H1 (cell line): ENCODE measurements around the gene SERINC5. TPM values are rescaled to one million over a fixed set of nuclear protein-coding genes. Genes with fewer than 3 reads are reported as not detected.

Experiments
- CTCF ChIA-PET: fragments of 300-600 bp; sonication (Branson Sonifier 250); formaldehyde crosslinking; loops from one replicate; lab custom pipeline; 2021; ENCODE audit not compliant: partially characterized antibody; lab: Charles Lee
- POLR2A ChIA-PET: fragments of 300-600 bp; sonication (Branson Sonifier 250); formaldehyde crosslinking; loops from one replicate; lab custom pipeline; 2021; ENCODE audit warnings: inconsistent platforms; ENCODE audit not compliant: partially characterized antibody; lab: Charles Lee
- DNase-seq, 2 experiments: peaks; one replicate each; pipeline versions ENCODE4 v3.0.0 to v3.0.0-alpha.2; 2010 to 2022; ENCODE audit warnings: low spot score in 2 of 2, low read depth in 1 of 2, mixed read lengths in 1 of 2
- FAIRE-seq: peaks from 2 replicates; lab custom pipeline; 2011; peaks lifted over from hg19 to GRCh38; lab: Jason Lieb, UNC
- H2AFZ ChIP-seq: 2 replicates; pipeline ENCODE4 v1.8.1; 2012; ENCODE audit warnings: low read length, inconsistent platforms
- H2AK5ac ChIP-seq: 2 replicates; pipeline ENCODE4 v1.6.1; 2013; ENCODE audit warnings: low read depth, low read length
- H2BK120ac ChIP-seq: replicated peaks from 2 replicates; pipeline ENCODE3; 2013; ENCODE audit warnings: low read depth, low read length, inconsistent platforms
- H2BK12ac ChIP-seq: 2 replicates; pipeline ENCODE4 v1.6.1; 2013; ENCODE audit warnings: low read depth, low read length
- H2BK15ac ChIP-seq: 2 replicates; pipeline ENCODE4 v1.6.1; 2013; ENCODE audit warnings: low read length
- H2BK20ac ChIP-seq: 2 replicates; pipeline ENCODE4 v1.6.1; 2013; ENCODE audit warnings: low read length
- H2BK5ac ChIP-seq: 2 replicates; pipeline ENCODE4 v1.6.1; 2013; ENCODE audit warnings: low read depth, low read length
- H3K14ac ChIP-seq: 2 replicates; pipeline ENCODE4 v1.6.1; 2013; ENCODE audit warnings: inconsistent platforms; ENCODE audit not compliant: insufficient read length
- H3K18ac ChIP-seq: 2 replicates; pipeline ENCODE4 v1.6.1; 2013; ENCODE audit warnings: low read length; ENCODE audit errors: extremely low read depth
- H3K23ac ChIP-seq: 2 replicates; pipeline ENCODE4 v1.6.1; 2013; ENCODE audit warnings: inconsistent platforms; ENCODE audit not compliant: insufficient read length
- H3K23me2 ChIP-seq: 2 replicates; pipeline ENCODE4 v1.6.1; 2013; ENCODE audit warnings: low read depth, low read length
- H3K27ac ChIP-seq: 2 replicates; pipeline ENCODE4 v1.6.1; 2011; ENCODE audit warnings: low read depth, low read length, inconsistent platforms
- H3K27me3 ChIP-seq, 4 experiments: replicated peaks in 1 of 4; 1 replicate in 1 of 4; 2 replicates in 3 of 4; pipeline versions ENCODE4 v1.6.1 to v1.8.1; 2011 to 2013; ENCODE audit warnings: low read length in 3 of 4, mild to moderate bottlenecking in 3 of 4, inconsistent platforms in 2 of 4, mixed read lengths in 2 of 4, moderate library complexity in 1 of 4; ENCODE audit not compliant: control insufficient read depth in 3 of 4, insufficient read depth in 3 of 4; ENCODE audit errors: extremely low read depth in 1 of 4
- H3K36me3 ChIP-seq, 4 experiments: 2 replicates each; pipeline versions ENCODE4 v1.6.1 to v1.8.1; 2011 to 2013; ENCODE audit warnings: mild to moderate bottlenecking in 4 of 4, low read length in 3 of 4, moderate library complexity in 2 of 4, control low read depth in 1 of 4, inconsistent platforms in 1 of 4; ENCODE audit not compliant: insufficient read depth in 4 of 4, control insufficient read depth in 2 of 4
- H3K4ac ChIP-seq: replicated peaks from 2 replicates; pipeline ENCODE3; 2013; ENCODE audit warnings: low read length, low read depth, mixed read lengths, inconsistent platforms; ENCODE audit not compliant: insufficient read length
- H3K4me1 ChIP-seq, 4 experiments: replicated peaks in 1 of 4; 1 replicate in 1 of 4; 2 replicates in 3 of 4; pipeline versions ENCODE4 v1.6.1 to v1.8.1; 2011 to 2013; ENCODE audit warnings: low read length in 3 of 4, inconsistent platforms in 2 of 4, mixed read lengths in 1 of 4; ENCODE audit not compliant: insufficient read depth in 4 of 4, control insufficient read depth in 3 of 4
- H3K4me2 ChIP-seq, 2 experiments: 2 replicates each; pipeline versions ENCODE4 v1.6.1 to v1.8.1; 2011 to 2013; ENCODE audit warnings: low read depth in 2 of 2, low read length in 2 of 2, control low read depth in 1 of 2, inconsistent platforms in 1 of 2, mild to moderate bottlenecking in 1 of 2; ENCODE audit not compliant: insufficient read depth in 1 of 2
- H3K4me3 ChIP-seq, 4 experiments: fragments of 200-600, 300-600 bp in 1 of 4; sonication (generic), shearing (Covaris generic), sonication (Bioruptor Twin) in 1 of 4; 2 replicates each; pipeline versions ENCODE4 v1.5.1 to v1.8.1; 2011 to 2016; ENCODE audit warnings: low read length in 4 of 4, low read depth in 3 of 4, control low read depth in 2 of 4, inconsistent platforms in 2 of 4, mild to moderate bottlenecking in 2 of 4, mixed read lengths in 1 of 4, moderate library complexity in 1 of 4; ENCODE audit not compliant: insufficient read depth in 2 of 4; ENCODE audit errors: extremely low read depth in 1 of 4
- H3K56ac ChIP-seq: replicated peaks from 2 replicates; pipeline ENCODE3; 2013; ENCODE audit warnings: low read depth, mild to moderate bottlenecking, mixed read lengths, low read length, inconsistent platforms; ENCODE audit not compliant: insufficient read length
- H3K79me1 ChIP-seq: 2 replicates; pipeline ENCODE4 v1.6.1; 2013; ENCODE audit warnings: low read depth, low read length, control low read depth
- H3K79me2 ChIP-seq, 2 experiments: 2 replicates each; pipeline versions ENCODE4 v1.6.1 to v1.8.1; 2012 to 2013; ENCODE audit warnings: low read length in 2 of 2, mild to moderate bottlenecking in 2 of 2, inconsistent platforms in 1 of 2; ENCODE audit not compliant: insufficient read depth in 2 of 2, control insufficient read depth in 1 of 2
- H3K9ac ChIP-seq, 4 experiments: replicated peaks in 1 of 4; 1 replicate in 1 of 4; 2 replicates in 3 of 4; pipeline versions ENCODE4 v1.6.1 to v1.8.1; 2011 to 2013; ENCODE audit warnings: low read depth in 3 of 4, low read length in 3 of 4, control low read depth in 2 of 4, mild to moderate bottlenecking in 2 of 4, moderate library complexity in 2 of 4, inconsistent platforms in 1 of 4; ENCODE audit errors: extremely low read depth in 1 of 4
- H3K9me3 ChIP-seq, 2 experiments: 2 replicates each; pipeline versions ENCODE4 v1.6.1 to v1.8.1; 2012 to 2013; ENCODE audit warnings: mild to moderate bottlenecking in 2 of 2, moderate library complexity in 2 of 2, control low read depth in 1 of 2, inconsistent platforms in 1 of 2, low read depth in 1 of 2, low read length in 1 of 2, mixed read lengths in 1 of 2; ENCODE audit not compliant: insufficient read depth in 2 of 2
- H4K20me1 ChIP-seq, 2 experiments: replicated peaks in 1 of 2; 2 replicates each; pipeline versions ENCODE3 to v1.8.1; 2011 to 2013; ENCODE audit warnings: inconsistent platforms in 2 of 2, low read length in 2 of 2, mild to moderate bottlenecking in 1 of 2; ENCODE audit not compliant: insufficient read depth in 2 of 2, control insufficient read depth in 1 of 2
- H4K5ac ChIP-seq: 2 replicates; pipeline ENCODE4 v1.6.1; 2013; ENCODE audit warnings: low read length, low read depth, mixed read lengths, inconsistent platforms; ENCODE audit not compliant: insufficient read length
- H4K8ac ChIP-seq: 2 replicates; pipeline ENCODE4 v1.8.0; 2013; ENCODE audit warnings: mild to moderate bottlenecking, moderate library complexity, low read length, inconsistent platforms; ENCODE audit not compliant: insufficient read depth; ENCODE audit errors: extremely low read depth
- H4K91ac ChIP-seq: replicated peaks from 2 replicates; pipeline ENCODE3; 2013; ENCODE audit warnings: low read length, mixed read lengths, inconsistent platforms; ENCODE audit not compliant: insufficient read length
- CBX5 ChIP-seq: fragments of 300-800, 300-1000 bp; sonication (generic); IDR thresholded peaks from 2 replicates; pipeline ENCODE4 v1.7.1; 2016; ENCODE audit warnings: antibody characterized with exemption, low read length, low read depth
- CBX8 ChIP-seq: fragments of 300-800, 300-1000 bp; sonication (generic); IDR thresholded peaks from 2 replicates; pipeline ENCODE4 v1.7.1; 2016; ENCODE audit warnings: low read depth, low read length, borderline replicate concordance
- JUND ChIP-seq: IDR thresholded peaks from 2 replicates; pipeline ENCODE4 v1.6.1; 2011; ENCODE audit warnings: mild to moderate bottlenecking, improper control_type of control experiment, low read length
- KDM4A ChIP-seq: IDR thresholded peaks from one replicate; pipeline ENCODE4 v1.7.1; 2012; ENCODE audit warnings: low read depth, mild to moderate bottlenecking, moderate library complexity, low read length, inconsistent platforms; ENCODE audit not compliant: severe bottlenecking
- KDM5A ChIP-seq: fragments of 200-600 bp; IDR thresholded peaks from 2 replicates; pipeline ENCODE4 v1.7.1; 2012; ENCODE audit warnings: mild to moderate bottlenecking, low read length, inconsistent platforms, mixed read lengths
- NRF1 ChIP-seq: IDR thresholded peaks from 2 replicates; pipeline ENCODE4 v1.6.1; 2011; ENCODE audit warnings: mild to moderate bottlenecking, low read depth, low read length, improper control_type of control experiment
- RXRA ChIP-seq: IDR thresholded peaks from 2 replicates; pipeline ENCODE4 v1.6.1; 2011; ENCODE audit warnings: low read depth, mild to moderate bottlenecking, low read length, moderate library complexity; ENCODE audit not compliant: insufficient read depth
- polyA plus RNA-seq, 7 experiments: library from polyadenylated mRNA; depleted of rRNA in 3 of 7; stranded (reverse) in 5 of 7; unstranded in 2 of 7; fragments of >200 nt in 5 of 7; fragments of 200-250 nt in 2 of 7; gene quantifications; 1 replicate in 5 of 7; 2 replicates in 1 of 7; 4 replicates in 1 of 7; pipeline versions ENCODE4 v1.2.1 to v1.2.3, GENCODE V29; 2011 to 2013; ENCODE audit warnings: missing spikeins in 2 of 7, mixed read lengths in 2 of 7
- total RNA-seq: library from RNA; stranded (reverse); fragmentation: NEBNext Ultra II Directional; extraction: Animal tissue kit (Norgen Biotek cat#: 25700); gene quantifications from 2 replicates; pipeline ENCODE4 v1.2.1, GENCODE V29; 2021
- TF ChIP-seq, protein P1 (sequence below): IDR thresholded peaks from 2 replicates; pipeline ENCODE4 v1.6.1; 2011; ENCODE audit warnings: low read depth, mild to moderate bottlenecking, low read length; ENCODE audit not compliant: insufficient read depth

The SERINC5 gene
- total and polyA plus RNA-seq, 2 of the 8 experiments (the other 6 are each of a cell fraction or from before 2014, with no cell fraction given) = 32.2 to 149 TPM

GRCh38 chr5:80064124-80064523 lies 191.7 kb downstream of the SERINC5 start:
- no peaks in the 10 kb centered on the region for H3K23me2 ChIP-seq
- no peak for TF ChIP-seq KDM5A
- TF ChIP-seq NRF1 = no peak
- TF ChIP-seq, protein P1, sequence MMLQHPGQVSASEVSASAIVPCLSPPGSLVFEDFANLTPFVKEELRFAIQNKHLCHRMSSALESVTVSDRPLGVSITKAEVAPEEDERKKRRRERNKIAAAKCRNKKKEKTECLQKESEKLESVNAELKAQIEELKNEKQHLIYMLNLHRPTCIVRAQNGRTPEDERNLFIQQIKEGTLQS = no peak
- no peak for TF ChIP-seq RXRA
- TF ChIP-seq KDM4A = no peak
- TF ChIP-seq CBX8 = no peak
- no peak for TF ChIP-seq JUND
- TF ChIP-seq CBX5 = no peak
- H2BK5ac ChIP-seq = no peak overlapping the region
- H3K4ac ChIP-seq = no peak overlapping the region
- H2BK20ac ChIP-seq = no peak overlapping the region
- H4K8ac ChIP-seq = no peak overlapping the region
- FAIRE-seq (no peak), DNase-seq (no peak)
- H3K18ac ChIP-seq = no peak overlapping the region
- H2AK5ac ChIP-seq = no peak overlapping the region
- no peak overlapping the region for H2AFZ ChIP-seq
- no peak overlapping the region for H3K9ac ChIP-seq
- H3K79me1 ChIP-seq = no peaks in the 10 kb centered on the region
- no peaks in the 10 kb centered on the region for H3K79me2 ChIP-seq
- no peak overlapping the region for H3K14ac ChIP-seq
- no peaks in the 10 kb centered on the region; a peak in 1 of 7 replicates for H3K4me1 ChIP-seq
- H3K23ac ChIP-seq = no peak overlapping the region
- H3K4me2 ChIP-seq = no peak overlapping the region
- H3K36me3 ChIP-seq = 0 out of 8 replicates have a peak, but pooled peaks cover 0 to 2% (median 0%) of the 10 kb centered on the region in 4 experiments
- no peak overlapping the region for H4K91ac ChIP-seq
- no peak overlapping the region for H3K56ac ChIP-seq
- no peak overlapping the region for H2BK120ac ChIP-seq
- H3K9me3 ChIP-seq = no peaks in the 10 kb centered on the region
- H3K27me3 ChIP-seq = no peaks in the 10 kb centered on the region
- no peak overlapping the region for H3K27ac ChIP-seq
- no peak overlapping the region for H2BK12ac ChIP-seq
- no peaks in the 10 kb centered on the region for H4K20me1 ChIP-seq
- H4K5ac ChIP-seq = no peak overlapping the region
- ChIA-PET POLR2A (no interaction called here), CTCF (interaction anchor here (1.0 kb wide), 1 partner anchor 37 kb away, joined by 3 read pairs; no protein-coding TSS in a partner anchor)
- H3K4me3 ChIP-seq = no peak overlapping the region
- no peak overlapping the region for H2BK15ac ChIP-seq
